Tibial nerve (tissue), 4 donors: ENCODE data around the gene HLA-DRB1. TPM values are rescaled to one million over a fixed set of nuclear protein-coding genes. Genes with fewer than 3 reads are reported as not detected.

Experiments
- DNase-seq, 2 donors: peaks; one replicate each; pipeline ENCODE4 v3.0.0-alpha.2; 2019; ENCODE audit warnings: low spot score in 2 of 2
- H3K27ac ChIP-seq, 4 donors: fragments of 200-600 bp; sonication (generic) in 3 of 4; one replicate each; pipeline ENCODE4 v1.5.1; 2017 to 2019; ENCODE audit warnings: mild to moderate bottlenecking in 1 of 4
- H3K27me3 ChIP-seq, 2 donors: fragments of 200-600 bp; sonication (generic) in 1 of 2; one replicate each; pipeline versions ENCODE4 v1.5.1 to v1.6.0; 2017 to 2019
- H3K36me3 ChIP-seq, 3 donors: fragments of 200-600 bp; sonication (generic); one replicate each; pipeline ENCODE4 v1.5.1; 2018 to 2019
- H3K4me1 ChIP-seq, 4 donors: fragments of 200-600 bp; sonication (generic) in 3 of 4; one replicate each; pipeline ENCODE4 v1.5.1; 2017 to 2019
- H3K4me3 ChIP-seq, 4 donors: fragments of 200-600 bp; sonication (generic) in 3 of 4; one replicate each; pipeline ENCODE4 v1.5.1; 2017 to 2019; ENCODE audit warnings: mild to moderate bottlenecking in 1 of 4, moderate library complexity in 1 of 4
- H3K9me3 ChIP-seq, 4 donors: fragments of 200-600 bp; sonication (generic) in 3 of 4; one replicate each; pipeline ENCODE4 v1.5.1; 2017 to 2019
- CTCF ChIP-seq, 5 experiments: fragments of 200-600 bp in 3 of 5; fragments of 450-650 bp in 2 of 5; sonication (generic) in 3 of 5; IDR thresholded peaks; one replicate each; pipeline ENCODE4 v1.5.1; 2016 to 2019; ENCODE audit warnings: antibody characterized with exemption in 5 of 5, mild to moderate bottlenecking in 3 of 5, moderate library complexity in 2 of 5
- EP300 ChIP-seq, 2 donors: sonication (generic); formaldehyde crosslinking; IDR thresholded peaks; one replicate each; pipeline ENCODE4 v1.6.1; 2017; ENCODE audit warnings: antibody characterized with exemption in 2 of 2, mild to moderate bottlenecking in 1 of 2
- POLR2A ChIP-seq, 2 donors: fragments of 450-650 bp; IDR thresholded peaks; one replicate each; pipeline ENCODE4 v1.6.1; 2017; ENCODE audit warnings: antibody characterized with exemption in 2 of 2, mild to moderate bottlenecking in 2 of 2, moderate library complexity in 2 of 2
- WGBS, 2 donors: methylation state at CpG; one replicate each; pipeline ENCODE4 v1.1.5; 2018; 5-methylcytosine and 5-hydroxymethylcytosine counted together
- total RNA-seq, 4 donors: library from RNA; depleted of rRNA; stranded (reverse); fragments of >200 nt; gene quantifications; one replicate each; pipeline ENCODE4 v1.1.0, GENCODE V29; 2016

The HLA-DRB1 gene
- total RNA-seq, 4 donors from 2014 or later: 40.2 to 94.8 (median 64.3) TPM

DNA sequence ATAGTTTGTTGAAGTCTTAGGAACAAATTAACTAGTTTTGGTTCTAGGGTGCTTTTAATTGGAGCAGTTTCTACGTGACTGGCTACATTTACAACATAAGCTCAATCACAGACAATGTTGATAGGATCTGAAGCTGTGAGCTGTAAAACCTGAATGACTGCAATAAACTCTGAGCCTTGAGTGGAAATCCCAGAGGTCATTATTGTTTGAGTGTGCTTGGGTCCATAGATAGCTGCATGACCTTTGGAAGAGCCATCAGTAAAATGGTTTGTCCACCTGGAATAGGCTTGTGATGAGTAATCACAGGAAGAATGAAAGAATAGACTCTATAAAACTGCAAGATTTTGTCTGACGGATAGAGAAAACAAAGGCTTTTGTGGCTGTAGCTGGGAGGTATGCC is 26.7 kb downstream of the HLA-DRB1 start:
- Histone ChIP-seq H3K4me3 (no peak overlapping the region), H3K27me3 (no peaks in the 10 kb centered on the region), H3K36me3 (no peaks in the 10 kb centered on the region), H3K4me1 (no peaks in the 10 kb centered on the region), H3K27ac (no peak overlapping the region), H3K9me3 (no peaks in the 10 kb centered on the region)
- 0% methylated on average over 1 of the region's 2 CpGs for WGBS, 2 donors
- DNase-seq: no peak
- TF ChIP-seq POLR2A (IDR thresholded peaks at IDR 0.05): no peak
- TF ChIP-seq EP300 (IDR thresholded peaks at IDR 0.05): no peak
- TF ChIP-seq CTCF (IDR thresholded peaks at IDR 0.05): no peak

GRCh38 chr6:32559747-32560146 is 29.9 kb downstream of the HLA-DRB1 start:
- Histone ChIP-seq H3K36me3 (no peaks in the 10 kb centered on the region), H3K4me1 (no peaks in the 10 kb centered on the region), H3K27me3 (no peaks in the 10 kb centered on the region), H3K27ac (no peak overlapping the region), H3K9me3 (no peaks in the 10 kb centered on the region), H3K4me3 (no peak overlapping the region)
- TF ChIP-seq EP300 (IDR thresholded peaks at IDR 0.05): no peak
- TF ChIP-seq POLR2A (IDR thresholded peaks at IDR 0.05): no peak
- no peak for TF ChIP-seq CTCF (IDR thresholded peaks at IDR 0.05)
- no peak for DNase-seq
- WGBS, 2 donors: no CpG with 5 or more reads among the region's 7 CpGs

- Histone ChIP-seq H3K4me1 (no peaks in the 10 kb centered on the region), H3K9me3 (no peaks in the 10 kb centered on the region), H3K27ac (no peak overlapping the region), H3K36me3 (no peaks in the 10 kb centered on the region), H3K4me3 (no peak overlapping the region), H3K27me3 (no peaks in the 10 kb centered on the region)
- no peak for DNase-seq
- 7 to 28% methylated on average over 9 of the region's 13 CpGs for WGBS, 2 donors
- TF ChIP-seq CTCF (IDR thresholded peaks at IDR 0.05) (no peak), EP300 (IDR thresholded peaks at IDR 0.05) (no peak), POLR2A (IDR thresholded peaks at IDR 0.05) (no peak)
Measured at GRCh38 chr6:32558426-32559057, 31.1 kb downstream of the HLA-DRB1 start.

DNA sequence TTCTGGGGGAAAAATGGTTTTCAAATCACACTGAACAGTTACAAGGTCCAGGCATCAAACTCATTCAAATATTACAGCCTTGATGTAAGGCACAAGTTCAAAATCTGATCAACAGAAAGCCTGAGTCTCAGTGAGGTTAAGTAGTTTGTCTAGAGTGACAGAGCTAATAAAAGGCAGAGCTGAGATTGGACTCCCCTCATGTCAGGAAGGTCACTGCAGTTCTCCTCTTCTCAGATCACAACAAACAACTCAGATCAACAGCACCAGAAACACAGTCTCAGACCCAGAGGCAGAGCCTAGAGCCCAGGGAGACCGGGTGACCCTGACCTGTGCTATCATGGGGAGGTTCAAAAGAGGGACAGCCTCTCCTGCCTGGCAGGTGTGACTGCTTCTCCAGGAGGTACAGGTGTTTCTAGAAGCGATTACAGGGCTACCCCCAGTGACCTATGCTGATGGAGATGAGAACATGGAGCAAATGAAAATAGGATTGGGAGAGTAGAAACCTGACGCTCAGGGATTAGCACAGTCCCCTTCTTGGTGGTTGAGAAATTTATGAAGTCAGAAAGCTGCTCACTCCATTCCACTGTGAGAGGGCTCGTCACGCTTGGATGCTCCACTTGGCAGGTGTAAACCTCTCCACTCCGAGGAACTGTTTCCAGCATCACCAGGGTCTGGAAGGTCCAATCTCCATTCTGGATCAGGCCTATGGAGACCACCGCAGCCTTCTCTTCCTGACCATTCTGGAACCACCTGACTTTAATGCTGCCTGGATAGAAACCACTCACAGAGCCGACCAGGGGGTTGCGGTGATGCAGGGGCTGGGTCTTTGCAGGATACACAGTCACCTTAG is 35.3 kb downstream of the HLA-DRB1 start:
- DNase-seq: no peak
- TF ChIP-seq POLR2A (IDR thresholded peaks at IDR 0.05) (no peak), EP300 (IDR thresholded peaks at IDR 0.05) (no peak), CTCF (IDR thresholded peaks at IDR 0.05) (no peak)
- WGBS, 2 donors: 58 to 62% methylated on average over 3 to 5 of the region's 9 CpGs
- Histone ChIP-seq H3K9me3 (no peaks in the 10 kb centered on the region), H3K4me1 (no peaks in the 10 kb centered on the region), H3K4me3 (no peak overlapping the region), H3K27ac (no peak overlapping the region), H3K36me3 (no peaks in the 10 kb centered on the region), H3K27me3 (no peaks in the 10 kb centered on the region)

DNA sequence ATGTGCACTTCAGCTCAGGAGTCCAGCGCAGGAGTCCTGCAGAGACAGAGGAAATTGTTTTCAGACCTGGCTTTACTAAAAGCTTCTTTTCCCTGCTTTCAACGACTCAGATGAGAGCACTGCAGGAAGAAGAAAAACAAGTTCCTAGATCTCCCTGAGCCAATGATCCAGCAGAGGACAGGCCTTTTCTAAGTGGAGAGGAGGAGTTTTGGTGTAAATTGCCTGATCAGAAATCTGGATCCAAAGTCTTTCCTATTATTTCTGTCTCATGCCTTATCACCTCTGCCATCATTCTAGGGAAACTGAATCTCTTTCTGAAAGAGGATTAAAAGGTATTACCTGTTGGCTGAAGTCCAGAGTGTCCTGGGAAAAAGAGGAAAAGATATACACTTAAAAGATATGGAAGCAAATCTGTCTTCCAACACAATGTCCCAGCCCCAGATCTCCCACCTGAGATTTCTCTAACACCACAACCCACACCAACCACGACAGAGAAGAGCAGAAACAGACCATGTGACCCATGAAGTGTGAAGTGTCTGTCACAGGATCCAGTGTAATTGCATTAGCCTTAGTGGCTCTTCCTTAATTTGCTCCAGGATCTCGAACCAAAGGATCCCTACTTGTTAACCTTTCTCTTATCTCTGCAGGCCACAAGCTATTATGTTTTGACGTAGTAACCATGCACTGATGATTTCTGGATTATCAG is 36.5 kb downstream of the HLA-DRB1 start:
- H3K27ac ChIP-seq: no peak overlapping the region

More for the DNA sequence above, 36.5 kb downstream of the HLA-DRB1 start:
- WGBS, 2 donors: 26 to 37% methylated on average over 4 of the region's 5 CpGs
- H3K9me3 ChIP-seq: no peaks in the 10 kb centered on the region
- H3K4me3 ChIP-seq: no peak overlapping the region
- no peak for TF ChIP-seq EP300 (IDR thresholded peaks at IDR 0.05)
- no peaks in the 10 kb centered on the region for H3K4me1 ChIP-seq
- no peaks in the 10 kb centered on the region for H3K27me3 ChIP-seq
- no peaks in the 10 kb centered on the region for H3K36me3 ChIP-seq
- DNase-seq: no peak
